DOHH2 (cell line): ENCODE measurements around the gene MALRD1.

Experiments used
- CTCF ChIP-seq: fragments of 200-600 bp; sonication (generic); IDR thresholded peaks from one replicate; pipeline ENCODE4 v1.5.1; 2014; ENCODE audit warnings: antibody characterized with exemption, mild to moderate bottlenecking, low read depth, low read length; ENCODE audit not compliant: poor library complexity, severe bottlenecking
- EZH2phosphoT487 ChIP-seq: fragments of 200-600 bp; sonication (generic); IDR thresholded peaks from 2 replicates; pipeline ENCODE4 v1.6.1; 2017; ENCODE audit warnings: borderline replicate concordance, mild to moderate bottlenecking, antibody characterized with exemption, low read length, moderate library complexity, mixed read lengths

- TF ChIP-seq CTCF (no peak), EZH2phosphoT487 (no peak)
Observed at GRCh38 chr10:19629567-19629966, 581.0 kb downstream of the MALRD1 start.
